ENCODE measurements around the gene C1QBP.
"Not testable (repeated sequence)": the region's sequence is repeated elsewhere in the genome, so short reads cannot be mapped to it uniquely, and the experiment has no call there.

Gene C1QBP

DNA sequence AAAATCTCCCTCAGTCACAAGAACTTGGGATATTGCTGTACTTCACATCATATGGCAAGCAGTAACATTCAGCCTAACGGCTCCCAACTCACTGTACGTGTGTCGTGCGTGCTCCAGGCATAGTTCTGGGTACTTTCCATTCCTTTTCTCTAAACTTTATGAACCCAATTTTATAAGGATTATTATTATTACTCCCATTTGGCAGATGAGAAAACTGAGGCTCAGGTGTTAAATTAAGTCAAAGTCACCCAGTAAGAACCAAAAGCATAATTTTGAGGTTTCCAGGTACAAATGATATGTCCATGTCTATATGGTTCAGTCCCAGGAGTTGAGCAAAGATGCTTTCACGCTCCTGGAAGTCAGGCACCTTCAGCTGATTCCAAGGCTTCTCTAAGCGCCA lies 4.8 kb upstream of the C1QBP start:
- Histone ChIP-seq H3F3A (ENCODE audit: insufficient read depth, low read length) (peaks cover 2% of the 10 kb centered on the region; the same call in 1 of the 2 replicates), H3K9me2 (replicated peaks; ENCODE audit: insufficient read depth, low read length) (no peaks in the 10 kb centered on the region), H3K27me3 (replicated peaks; ENCODE audit: insufficient read depth, low read length) (no peaks in the 10 kb centered on the region), H3K79me2 (ENCODE audit: low read length) (peaks cover 8% of the 10 kb centered on the region), H3K4me1 (ENCODE audit: low read length) (peaks cover 4% of the 10 kb centered on the region; the same call in 1 of the 2 replicates), H3K27ac (ENCODE audit: low read length) (no peak overlapping the region), H2AFZ (ENCODE audit: low read length) (no peak overlapping the region), H3K9ac (ENCODE audit: low read length) (no peak overlapping the region), H3K4me3 (ENCODE audit: low read length) (no peak overlapping the region), H3K4me2 (ENCODE audit: low read depth, low read length) (no peak overlapping the region), H3K9me3 (replicated peaks; ENCODE audit: insufficient read depth, low read length) (no peaks in the 10 kb centered on the region), H3K36me3 (replicated peaks; ENCODE audit: insufficient read depth, low read length) (peaks cover 8% of the 10 kb centered on the region; the same call in 1 of the 2 replicates), H4K20me1 (ENCODE audit: insufficient read depth, low read length) (no peaks in the 10 kb centered on the region)
- no peak for DNase-seq
- TF ChIP-seq, protein P1, sequence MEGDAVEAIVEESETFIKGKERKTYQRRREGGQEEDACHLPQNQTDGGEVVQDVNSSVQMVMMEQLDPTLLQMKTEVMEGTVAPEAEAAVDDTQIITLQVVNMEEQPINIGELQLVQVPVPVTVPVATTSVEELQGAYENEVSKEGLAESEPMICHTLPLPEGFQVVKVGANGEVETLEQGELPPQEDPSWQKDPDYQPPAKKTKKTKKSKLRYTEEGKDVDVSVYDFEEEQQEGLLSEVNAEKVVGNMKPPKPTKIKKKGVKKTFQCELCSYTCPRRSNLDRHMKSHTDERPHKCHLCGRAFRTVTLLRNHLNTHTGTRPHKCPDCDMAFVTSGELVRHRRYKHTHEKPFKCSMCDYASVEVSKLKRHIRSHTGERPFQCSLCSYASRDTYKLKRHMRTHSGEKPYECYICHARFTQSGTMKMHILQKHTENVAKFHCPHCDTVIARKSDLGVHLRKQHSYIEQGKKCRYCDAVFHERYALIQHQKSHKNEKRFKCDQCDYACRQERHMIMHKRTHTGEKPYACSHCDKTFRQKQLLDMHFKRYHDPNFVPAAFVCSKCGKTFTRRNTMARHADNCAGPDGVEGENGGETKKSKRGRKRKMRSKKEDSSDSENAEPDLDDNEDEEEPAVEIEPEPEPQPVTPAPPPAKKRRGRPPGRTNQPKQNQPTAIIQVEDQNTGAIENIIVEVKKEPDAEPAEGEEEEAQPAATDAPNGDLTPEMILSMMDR (IDR thresholded peaks at IDR 0.05; ENCODE audit: low read length), result no peak
- TF ChIP-seq EZH2phosphoT487 (IDR thresholded peaks at IDR 0.05; ENCODE audit: low read length) (no peak), EZH2 (optimal IDR thresholded peaks at IDR 0.05; ENCODE audit: low read depth, low read length) (no peak)

DNA sequence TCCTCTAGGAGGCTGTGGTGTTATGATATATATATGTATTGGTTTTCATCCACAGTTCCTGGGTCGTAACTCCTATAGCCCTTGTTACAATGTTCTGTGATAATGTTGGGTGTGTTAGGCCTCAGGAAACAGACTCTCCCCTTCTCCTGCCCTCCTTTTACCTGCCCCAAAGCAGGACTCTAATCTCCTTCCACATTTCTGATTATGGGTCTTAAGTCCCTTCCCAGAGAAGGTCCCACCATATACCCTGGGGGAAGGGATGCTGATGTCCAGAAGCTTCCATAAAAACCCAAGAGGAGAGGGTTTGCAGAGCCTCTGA lies 450 bp upstream of the C1QBP start:
- peak overlapping the region; percentile 42 for H3K4me3 ChIP-seq (ENCODE audit: low read length)
- peaks cover 47% of the 10 kb centered on the region for H3K79me2 ChIP-seq (ENCODE audit: low read length)
- H3K9ac ChIP-seq (ENCODE audit: low read length), result peak overlapping the region; percentile 39; the same call in 1 of the 2 replicates
- no peaks in the 10 kb centered on the region for H3K27me3 ChIP-seq (replicated peaks; ENCODE audit: insufficient read depth, low read length)
- H3K27ac ChIP-seq (ENCODE audit: low read length), result peak overlapping the region; percentile 45; the same call in 1 of the 2 replicates
- H3K9me2 ChIP-seq (replicated peaks; ENCODE audit: insufficient read depth, low read length), result no peaks in the 10 kb centered on the region
- H2AFZ ChIP-seq (ENCODE audit: low read length), result peak overlapping the region; percentile 80
- H3K9me3 ChIP-seq (replicated peaks; ENCODE audit: insufficient read depth, low read length), result no peaks in the 10 kb centered on the region
- TF ChIP-seq, protein P1 (IDR thresholded peaks at IDR 0.05; ENCODE audit: low read length), result no peak; the same call in 1 of the 2 replicates
- TF ChIP-seq EZH2 (optimal IDR thresholded peaks at IDR 0.05; ENCODE audit: low read depth, low read length), result no peak
- no peak for TF ChIP-seq EZH2phosphoT487 (IDR thresholded peaks at IDR 0.05; ENCODE audit: low read length)
- H3F3A ChIP-seq (ENCODE audit: insufficient read depth, low read length), result peaks cover 2% of the 10 kb centered on the region; the same call in 1 of the 2 replicates
- peaks cover 10% of the 10 kb centered on the region for H3K4me1 ChIP-seq (ENCODE audit: low read length)
- peak overlapping the region; percentile 76; the same call in 1 of the 2 replicates for H3K4me2 ChIP-seq (ENCODE audit: low read depth, low read length)
- peaks cover 10% of the 10 kb centered on the region for H3K36me3 ChIP-seq (replicated peaks; ENCODE audit: insufficient read depth, low read length)
- H4K20me1 ChIP-seq (ENCODE audit: insufficient read depth, low read length), result no peaks in the 10 kb centered on the region
- no peak for DNase-seq

DNA sequence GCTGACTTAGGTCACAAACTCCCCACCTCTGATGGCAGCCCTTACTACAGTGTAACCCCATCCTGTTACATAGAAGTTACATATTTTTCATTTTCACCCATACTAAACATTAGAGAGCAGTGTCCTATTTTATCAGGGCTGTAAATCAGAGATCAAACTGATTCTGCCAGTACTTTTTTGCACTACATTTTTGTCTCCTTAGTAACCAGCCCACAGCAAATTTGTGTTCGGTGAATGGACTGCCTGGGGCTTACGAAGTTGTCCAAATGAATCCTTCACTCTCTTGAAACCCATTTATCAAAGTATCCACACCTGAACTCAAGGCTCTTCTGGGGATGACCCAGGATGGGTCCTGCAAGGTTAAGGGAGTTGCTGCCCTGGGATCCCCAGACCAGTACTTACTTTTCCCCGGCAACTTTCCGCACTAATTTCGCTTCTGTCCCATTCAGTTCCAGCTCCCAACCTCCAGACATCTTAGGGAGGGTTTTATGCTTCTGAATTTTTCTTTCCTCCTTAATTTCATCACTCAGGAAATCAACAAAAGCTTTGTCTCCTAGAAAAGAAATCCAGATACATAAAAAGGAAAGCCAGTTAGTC lies 1.1 kb downstream of the C1QBP start:
- Histone ChIP-seq H3K27ac (ENCODE audit: low read length) (no peak overlapping the region), H3K27me3 (replicated peaks; ENCODE audit: insufficient read depth, low read length) (no peaks in the 10 kb centered on the region), H3K9ac (ENCODE audit: low read length) (peak overlapping the region; percentile 74), H2AFZ (ENCODE audit: low read length) (no peak overlapping the region), H3F3A (ENCODE audit: insufficient read depth, low read length) (peaks cover 10% of the 10 kb centered on the region), H3K9me3 (replicated peaks; ENCODE audit: insufficient read depth, low read length) (no peaks in the 10 kb centered on the region), H3K4me2 (ENCODE audit: low read depth, low read length) (peak overlapping the region; percentile 80), H3K4me1 (ENCODE audit: low read length) (peaks cover 10% of the 10 kb centered on the region), H3K79me2 (ENCODE audit: low read length) (peaks cover 54% of the 10 kb centered on the region), H3K9me2 (replicated peaks; ENCODE audit: insufficient read depth, low read length) (no peaks in the 10 kb centered on the region), H4K20me1 (ENCODE audit: insufficient read depth, low read length) (no peaks in the 10 kb centered on the region), H3K4me3 (ENCODE audit: low read length) (peak overlapping the region; percentile 76), H3K36me3 (replicated peaks; ENCODE audit: insufficient read depth, low read length) (peaks cover 16% of the 10 kb centered on the region)
- no peak for TF ChIP-seq EZH2 (optimal IDR thresholded peaks at IDR 0.05; ENCODE audit: low read depth, low read length)
- no peak for DNase-seq

DNA sequence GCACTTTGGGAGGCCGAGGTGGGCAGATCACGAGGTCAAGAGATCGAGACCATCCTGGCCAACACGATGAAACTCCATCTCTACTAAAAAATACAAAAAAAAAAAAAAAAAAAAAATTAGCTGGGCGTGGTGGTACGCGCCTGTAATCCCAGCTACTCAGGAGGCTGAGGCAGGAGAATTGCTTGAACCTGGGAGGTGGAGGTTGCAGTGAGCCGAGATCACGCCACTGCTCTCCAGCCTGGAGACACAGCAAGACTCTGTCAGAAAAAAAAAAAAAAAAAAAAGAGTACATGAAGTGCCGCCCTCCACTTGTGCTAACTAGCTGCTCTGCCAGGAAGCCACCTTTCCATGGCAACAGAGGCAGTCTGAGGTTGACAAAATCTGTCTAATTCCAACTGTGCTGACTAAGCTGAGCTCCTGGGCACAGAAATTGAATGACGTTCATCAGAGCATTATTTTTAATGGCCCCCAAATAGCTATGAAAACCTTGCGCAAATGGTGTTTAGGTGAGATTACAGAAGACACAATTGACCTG lies 3.1 kb downstream of the C1QBP start:
- H3F3A ChIP-seq (ENCODE audit: insufficient read depth, low read length), result peaks cover 23% of the 10 kb centered on the region
- not testable (repeated sequence) for H3K27ac ChIP-seq (ENCODE audit: low read length); H3K9me2 ChIP-seq (replicated peaks; ENCODE audit: insufficient read depth, low read length); H3K4me2 ChIP-seq (ENCODE audit: low read depth, low read length); H2AFZ ChIP-seq (ENCODE audit: low read length); H3K27me3 ChIP-seq (replicated peaks; ENCODE audit: insufficient read depth, low read length); H3K9ac ChIP-seq (ENCODE audit: low read length); H3K4me1 ChIP-seq (ENCODE audit: low read length); H3K4me3 ChIP-seq (ENCODE audit: low read length); H4K20me1 ChIP-seq (ENCODE audit: insufficient read depth, low read length); H3K9me3 ChIP-seq (replicated peaks; ENCODE audit: insufficient read depth, low read length); DNase-seq
- H3K36me3 ChIP-seq (replicated peaks; ENCODE audit: insufficient read depth, low read length), result peaks cover 19% of the 10 kb centered on the region
- peaks cover 56% of the 10 kb centered on the region for H3K79me2 ChIP-seq (ENCODE audit: low read length)

Measured in MM.1S (cell line).